HL-60/S4 treated with phorbol 12-myristate 13-acetate at 8.2 ng/mL for 4 days and 3 days (cell line): Measurements from ENCODE around the gene CLEC7A.

Source experiments
- in situ Hi-C: fragments of 300-500 bp; cut with MboI; formaldehyde crosslinking; loops from 2 replicates; pipeline ENCODE4 v1.15.0; 2022; ENCODE audit warnings: low sequenced_read_pairs

Gene CLEC7A

GRCh38 chr12:10142976-10143589 is 13.1 kb upstream of the CLEC7A start:
- in situ Hi-C loops = loop anchor here (10.0 to 25.0 kb wide), 2 partner anchors 108 to 331 kb away; partner anchors contain the start of gene CLEC9A

GRCh38 chr12:10140001-10140400 is 10.0 kb upstream of the CLEC7A start:
- in situ Hi-C loops = loop anchor here (10.0 to 25.0 kb wide), 2 partner anchors 105 to 328 kb away; partner anchors contain the start of gene CLEC9A

- in situ Hi-C loops = loop anchor here (25.0 kb wide), 1 partner anchor 324 kb away; no protein-coding TSS in a partner anchor
Measured at GRCh38 chr12:10136637-10137205, 6.7 kb upstream of the CLEC7A start.

- in situ Hi-C loops = loop anchor here (25.0 kb wide), 1 partner anchor 323 kb away; no protein-coding TSS in a partner anchor
Measured at GRCh38 chr12:10135126-10135525, 5.1 kb upstream of the CLEC7A start.

- in situ Hi-C loops = loop anchor here (25.0 kb wide), 1 partner anchor 321 kb away; no protein-coding TSS in a partner anchor
Measured at GRCh38 chr12:10132850-10133370, 2.9 kb upstream of the CLEC7A start.

- in situ Hi-C loops = loop anchor here (25.0 kb wide), 1 partner anchor 319 kb away; no protein-coding TSS in a partner anchor
Measured at GRCh38 chr12:10131111-10131690, 1.2 kb upstream of the CLEC7A start.

GRCh38 chr12:10128687-10129086 is 1.3 kb downstream of the CLEC7A start:
- in situ Hi-C loops = loop anchor here (25.0 kb wide), 1 partner anchor 316 kb away; no protein-coding TSS in a partner anchor

- in situ Hi-C loops = loop anchor here (25.0 kb wide), 1 partner anchor 314 kb away; no protein-coding TSS in a partner anchor
Measured at GRCh38 chr12:10126413-10126812, 3.6 kb downstream of the CLEC7A start.

GRCh38 chr12:10122689-10123088 is 7.3 kb downstream of the CLEC7A start:
- in situ Hi-C loops = no loop called here

- in situ Hi-C loops = no loop called here
Measured at GRCh38 chr12:10121278-10121677, 8.7 kb downstream of the CLEC7A start.

GRCh38 chr12:10119066-10119465 is 10.9 kb downstream of the CLEC7A start:
- in situ Hi-C loops = no loop called here

GRCh38 chr12:10115890-10116289 is 14.1 kb downstream of the CLEC7A start:
- in situ Hi-C loops = no loop called here

- in situ Hi-C loops = no loop called here
Measured at GRCh38 chr12:10115311-10115710, 14.7 kb downstream of the CLEC7A start.

- in situ Hi-C loops = no loop called here
Measured at GRCh38 chr12:10113920-10114319, 16.1 kb downstream of the CLEC7A start.

GRCh38 chr12:10113075-10113474 is 16.9 kb downstream of the CLEC7A start:
- in situ Hi-C loops = no loop called here

- in situ Hi-C loops = no loop called here
Measured at GRCh38 chr12:10111451-10111850, 18.5 kb downstream of the CLEC7A start.

GRCh38 chr12:10110256-10110844 is 19.6 kb downstream of the CLEC7A start:
- in situ Hi-C loops = no loop called here

- in situ Hi-C loops = no loop called here
Measured at GRCh38 chr12:10102322-10102721, 27.7 kb downstream of the CLEC7A start.

GRCh38 chr12:10101648-10102220 is 28.3 kb downstream of the CLEC7A start:
- in situ Hi-C loops = no loop called here

GRCh38 chr12:10101042-10101579 is 28.9 kb downstream of the CLEC7A start:
- in situ Hi-C loops = no loop called here

- in situ Hi-C loops = no loop called here
Measured at GRCh38 chr12:10098791-10099190, 31.2 kb downstream of the CLEC7A start, which contains the start of gene CLEC1A. TSS of gene CLEC1A (minus strand) at chr12:10098985. CDS start at chr12:10098922, 63 bp downstream.
